ENCODE results near the gene ACO2. TPM values are rescaled to one million over a fixed set of nuclear protein-coding genes. Genes with fewer than 3 reads are reported as not detected.

Gene ACO2
- polyA plus RNA-seq, 1 of the 3 experiments (the other 2 are of a cell fraction), result 47.0 TPM

GRCh38 chr22:41541484-41541883, 72.6 kb downstream of the ACO2 start:
- WGBS (ENCODE audit: low lambda C conversion rate), result 79% methylated on average over 3 of the region's 3 CpGs
- Histone ChIP-seq H3K4me2 (no peak overlapping the region), H2AFZ (ENCODE audit: low read depth) (no peak overlapping the region), H3F3A (replicated peaks; ENCODE audit: insufficient read depth) (no peaks in the 10 kb centered on the region), H3K9me3 (no peaks in the 10 kb centered on the region), H3K36me3 (replicated peaks in 1 of 2; ENCODE audit: control insufficient read depth in 1 of 2, insufficient read depth in 2 of 2, low read length in 1 of 2) (no peaks in the 10 kb centered on the region), H3K9ac (no peak overlapping the region), H3K4me3 (ENCODE audit: low read depth in 2 of 2, low read length in 1 of 2) (no peak overlapping the region), H3K9me2 (no peaks in the 10 kb centered on the region), H4K20me1 (ENCODE audit: insufficient read depth) (peaks cover 18% of the 10 kb centered on the region; the same call in 1 of the 2 replicates), H3K4me1 (ENCODE audit: control insufficient read depth in 1 of 2, insufficient read depth in 2 of 2, low read depth in 1 of 2, low read length in 1 of 2) (peaks cover 4 to 8% of the 10 kb centered on the region in 2 experiments; a peak in 2 of 4 replicates), H3K79me2 (ENCODE audit: insufficient read depth) (peaks cover 50% of the 10 kb centered on the region), H3K27me3 (ENCODE audit: insufficient read depth) (no peaks in the 10 kb centered on the region), H3K27ac (ENCODE audit: low read depth in 2 of 2, low read length in 1 of 2) (no peak overlapping the region)
- ChIA-PET CTCF (interaction anchor here (0.6 to 2.2 kb wide), 3 partner anchors 9 to 56 kb away, joined by 3 to 12 read pairs (median 3); partner anchors contain the start of gene CSDC2), POLR2A (no interaction called here)
- DNase-seq, result no peak
- no peak for TF ChIP-seq RAD21 (IDR thresholded peaks at IDR 0.05; ENCODE audit: low read length)
- TF ChIP-seq TCF12 (IDR thresholded peaks at IDR 0.05), result no peak
- no peak for TF ChIP-seq GABPA (IDR thresholded peaks at IDR 0.05; ENCODE audit: low read depth)
- no peak for TF ChIP-seq ELF1 (IDR thresholded peaks at IDR 0.05)
- no peak for TF ChIP-seq TEAD4 (IDR thresholded peaks at IDR 0.05; ENCODE audit: borderline replicate concordance, insufficient read depth)
- no peak for TF ChIP-seq ZBTB33 (IDR thresholded peaks at IDR 0.05; ENCODE audit: borderline replicate concordance, low read depth)
- TF ChIP-seq NFIC (IDR thresholded peaks at IDR 0.05; ENCODE audit: borderline replicate concordance), result no peak
- no peak for TF ChIP-seq RXRA (IDR thresholded peaks at IDR 0.05; ENCODE audit: borderline replicate concordance, low read depth)
- TF ChIP-seq GATA2 (CRISPR knock-in tag; IDR thresholded peaks at IDR 0.05), result no peak
- TF ChIP-seq CHD2 (IDR thresholded peaks at IDR 0.05; ENCODE audit: low read length, partially characterized antibody), result no peak

- no peaks in the 10 kb centered on the region for H3K27me3 ChIP-seq (ENCODE audit: insufficient read depth)
- no peaks in the 10 kb centered on the region for H3F3A ChIP-seq (replicated peaks; ENCODE audit: insufficient read depth)
- 95% methylated on average over 4 of the region's 4 CpGs for WGBS (ENCODE audit: low lambda C conversion rate)
- H3K79me2 ChIP-seq (ENCODE audit: insufficient read depth), result peaks cover 50% of the 10 kb centered on the region
- POLR2A ChIA-PET, result no interaction called here
- H3K4me1 ChIP-seq (ENCODE audit: control insufficient read depth in 1 of 2, insufficient read depth in 2 of 2, low read depth in 1 of 2, low read length in 1 of 2), result peaks cover 4 to 8% of the 10 kb centered on the region in 2 experiments; a peak in 2 of 4 replicates
- peak overlapping the region; percentile 84 for H3K4me2 ChIP-seq
- no peak for DNase-seq
- CTCF ChIA-PET, result no interaction called here
- no peaks in the 10 kb centered on the region for H3K9me3 ChIP-seq
- no peak overlapping the region for H3K4me3 ChIP-seq (ENCODE audit: low read depth in 2 of 2, low read length in 1 of 2)
- no peak overlapping the region for H3K9ac ChIP-seq
- H3K36me3 ChIP-seq (replicated peaks in 1 of 2; ENCODE audit: control insufficient read depth in 1 of 2, insufficient read depth in 2 of 2, low read length in 1 of 2), result no peaks in the 10 kb centered on the region
- no peak overlapping the region for H2AFZ ChIP-seq (ENCODE audit: low read depth)
- no peak overlapping the region for H3K27ac ChIP-seq (ENCODE audit: low read depth in 2 of 2, low read length in 1 of 2)
- peaks cover 18% of the 10 kb centered on the region; the same call in 1 of the 2 replicates for H4K20me1 ChIP-seq (ENCODE audit: insufficient read depth)
- H3K9me2 ChIP-seq, result no peaks in the 10 kb centered on the region
- no peak for TF ChIP-seq FOXJ3 (CRISPR knock-in tag; IDR thresholded peaks at IDR 0.05)
- TF ChIP-seq TEAD4 (IDR thresholded peaks at IDR 0.05; ENCODE audit: borderline replicate concordance, insufficient read depth), result no peak
- no peak for TF ChIP-seq USF2 (IDR thresholded peaks at IDR 0.05; ENCODE audit: borderline replicate concordance, low read depth, low read length)
- no peak for TF ChIP-seq GABPA (IDR thresholded peaks at IDR 0.05; ENCODE audit: low read depth)
- no peak for TF ChIP-seq GATA2 (CRISPR knock-in tag; IDR thresholded peaks at IDR 0.05)
- no peak for TF ChIP-seq NRF1 (IDR thresholded peaks at IDR 0.05; ENCODE audit: low read depth, low read length)
- no peak for TF ChIP-seq CTCF (IDR thresholded peaks at IDR 0.05)
- no peak for TF ChIP-seq PBX3 (IDR thresholded peaks at IDR 0.05)
These were observed 73.3 kb downstream of the ACO2 start for GRCh38 chr22:41542224-41542623.
